Fibroblast of mammary gland (primary cell): ENCODE results near the gene PLPPR1.
"Not testable (repeated sequence)": the region's sequence is repeated elsewhere in the genome, so short reads cannot be mapped to it uniquely, and the experiment has no call there.

Source experiments
- DNase-seq: peaks from one replicate; pipeline ENCODE4 v3.0.0-alpha.2; 2010; ENCODE audit warnings: low read depth
- H3K4me3 ChIP-seq: 2 replicates; pipeline ENCODE4 v1.5.1; 2011; ENCODE audit warnings: low read depth, mild to moderate bottlenecking, low read length, moderate library complexity; ENCODE audit not compliant: control insufficient read depth
- CTCF ChIP-seq: conservative IDR thresholded peaks from 2 replicates; pipeline ENCODE4 v1.5.1; 2011; ENCODE audit warnings: low read depth, low read length, inconsistent platforms; ENCODE audit not compliant: control insufficient read depth, insufficient read depth

The PLPPR1 gene

GRCh38 chr9:101115102-101115501 lies 86.6 kb downstream of the PLPPR1 start:
- no peak overlapping the region for H3K4me3 ChIP-seq
- no peak for DNase-seq
- TF ChIP-seq CTCF = no peak

GRCh38 chr9:101117161-101117560 lies 88.6 kb downstream of the PLPPR1 start:
- TF ChIP-seq CTCF = no peak
- H3K4me3 ChIP-seq = no peak overlapping the region
- DNase-seq = no peak

- peak; percentile 69 for TF ChIP-seq CTCF
- DNase-seq = peak; percentile 15
- H3K4me3 ChIP-seq = no peak overlapping the region
Observed at GRCh38 chr9:101119206-101119819, 90.8 kb downstream of the PLPPR1 start.

- no peak overlapping the region for H3K4me3 ChIP-seq
- DNase-seq = no peak
- no peak for TF ChIP-seq CTCF
Observed at GRCh38 chr9:101121836-101122399, 93.4 kb downstream of the PLPPR1 start.

GRCh38 chr9:101126556-101126955 lies 98.0 kb downstream of the PLPPR1 start:
- no peak overlapping the region for H3K4me3 ChIP-seq
- DNase-seq = no peak
- no peak for TF ChIP-seq CTCF

GRCh38 chr9:101127369-101127768 lies 98.8 kb downstream of the PLPPR1 start:
- DNase-seq, H3K4me3 ChIP-seq: not testable (repeated sequence)

GRCh38 chr9:101128623-101129022 lies 100.1 kb downstream of the PLPPR1 start:
- no peak overlapping the region for H3K4me3 ChIP-seq
- DNase-seq = no peak
- no peak for TF ChIP-seq CTCF
